Calu3 (cell line): ENCODE results near the gene CFAP90. TPM values are rescaled to one million over a fixed set of nuclear protein-coding genes. Genes with fewer than 3 reads are reported as not detected.

Experiments used
- BruUV-seq: library from RNA; stranded (reverse); fragments of 400-500 nt; replicated peaks from 2 replicates; lab custom pipeline; 2021; lab: Mats Ljungman, UMichigan
- CTCF ChIA-PET: fragments of 300-600 bp; sonication (Branson Sonifier 250); formaldehyde crosslinking; loops from one replicate; lab custom pipeline; 2022; ENCODE audit warnings: antibody characterized with exemption; lab: Charles Lee
- DNase-seq: peaks from one replicate; pipeline ENCODE4 v3.0.0; 2022
- H3K27ac Mint-ChIP-seq: one replicate; pipeline ENCODE4 v1.8.0; 2022; ENCODE audit warnings: mixed read lengths; ENCODE audit not compliant: unreplicated experiment
- H3K27me3 Mint-ChIP-seq: one replicate; pipeline ENCODE4 v1.8.0; 2022; ENCODE audit warnings: mixed read lengths; ENCODE audit not compliant: unreplicated experiment
- H3K36me3 Mint-ChIP-seq: one replicate; pipeline ENCODE4 v1.8.0; 2022; ENCODE audit warnings: mild to moderate bottlenecking, moderate library complexity, mixed read lengths; ENCODE audit not compliant: insufficient read depth, unreplicated experiment
- H3K4me1 Mint-ChIP-seq: one replicate; pipeline ENCODE4 v1.8.0; 2022; ENCODE audit warnings: mild to moderate bottlenecking, low read depth, mixed read lengths; ENCODE audit not compliant: unreplicated experiment
- H3K4me3 Mint-ChIP-seq: one replicate; pipeline ENCODE4 v1.8.0; 2022; ENCODE audit warnings: mild to moderate bottlenecking, low read depth, moderate library complexity, mixed read lengths; ENCODE audit not compliant: unreplicated experiment
- H3K9me3 Mint-ChIP-seq: one replicate; pipeline ENCODE4 v1.8.0; 2022; ENCODE audit warnings: low read depth, mixed read lengths; ENCODE audit not compliant: unreplicated experiment
- intact Hi-C: fragments of 100-400 bp; cut with micrococcal nuclease; formaldehyde crosslinking; loops from one replicate; pipeline ENCODE4 v1.10.0; 2022; ENCODE audit not compliant: unreplicated experiment
- total RNA-seq: library from RNA; stranded (reverse); gene quantifications from 2 replicates; pipeline ENCODE4 v1.2.3, GENCODE V29; 2022
- TF ChIP-seq, protein P1 (sequence below): fragments of 200-600 bp; IDR thresholded peaks from one replicate; pipeline ENCODE4 v1.8.0; 2022; ENCODE audit warnings: antibody characterized with exemption; ENCODE audit not compliant: unreplicated experiment

The CFAP90 gene
- total RNA-seq, 1 experiment from 2014 or later = not detected

DNA sequence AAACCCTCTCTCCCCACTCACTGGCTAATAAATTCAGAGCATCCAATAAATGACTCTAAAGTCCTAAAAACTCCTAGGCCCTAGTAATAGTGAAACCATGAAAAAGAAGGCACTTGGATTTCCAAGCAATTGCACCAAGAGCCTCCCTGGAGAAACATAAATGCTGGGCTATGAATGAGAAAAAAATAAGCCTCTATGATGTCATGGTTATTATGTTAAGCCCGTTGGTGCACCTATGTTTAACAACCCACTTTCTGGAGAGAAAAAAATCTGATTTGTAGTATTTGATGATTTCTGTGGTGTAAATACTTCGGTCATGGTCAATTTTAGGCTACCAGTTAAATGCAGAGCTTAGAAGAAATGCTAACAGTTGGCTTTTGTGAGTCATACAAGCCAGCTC lies 8.4 kb downstream of the CFAP90 start:
- Mint-ChIP-seq H3K4me1 (no peaks in the 10 kb centered on the region), H3K36me3 (no peaks in the 10 kb centered on the region), H3K4me3 (no peak overlapping the region), H3K27ac (no peak overlapping the region), H3K9me3 (peaks cover 6% of the 10 kb centered on the region), H3K27me3 (peaks cover 81% of the 10 kb centered on the region)
- no TSS peak for BruUV-seq
- CTCF ChIA-PET = no interaction called here
- DNase-seq = no peak
- intact Hi-C loops = no loop called here
- TF ChIP-seq, protein P1, sequence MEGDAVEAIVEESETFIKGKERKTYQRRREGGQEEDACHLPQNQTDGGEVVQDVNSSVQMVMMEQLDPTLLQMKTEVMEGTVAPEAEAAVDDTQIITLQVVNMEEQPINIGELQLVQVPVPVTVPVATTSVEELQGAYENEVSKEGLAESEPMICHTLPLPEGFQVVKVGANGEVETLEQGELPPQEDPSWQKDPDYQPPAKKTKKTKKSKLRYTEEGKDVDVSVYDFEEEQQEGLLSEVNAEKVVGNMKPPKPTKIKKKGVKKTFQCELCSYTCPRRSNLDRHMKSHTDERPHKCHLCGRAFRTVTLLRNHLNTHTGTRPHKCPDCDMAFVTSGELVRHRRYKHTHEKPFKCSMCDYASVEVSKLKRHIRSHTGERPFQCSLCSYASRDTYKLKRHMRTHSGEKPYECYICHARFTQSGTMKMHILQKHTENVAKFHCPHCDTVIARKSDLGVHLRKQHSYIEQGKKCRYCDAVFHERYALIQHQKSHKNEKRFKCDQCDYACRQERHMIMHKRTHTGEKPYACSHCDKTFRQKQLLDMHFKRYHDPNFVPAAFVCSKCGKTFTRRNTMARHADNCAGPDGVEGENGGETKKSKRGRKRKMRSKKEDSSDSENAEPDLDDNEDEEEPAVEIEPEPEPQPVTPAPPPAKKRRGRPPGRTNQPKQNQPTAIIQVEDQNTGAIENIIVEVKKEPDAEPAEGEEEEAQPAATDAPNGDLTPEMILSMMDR = no peak

DNA sequence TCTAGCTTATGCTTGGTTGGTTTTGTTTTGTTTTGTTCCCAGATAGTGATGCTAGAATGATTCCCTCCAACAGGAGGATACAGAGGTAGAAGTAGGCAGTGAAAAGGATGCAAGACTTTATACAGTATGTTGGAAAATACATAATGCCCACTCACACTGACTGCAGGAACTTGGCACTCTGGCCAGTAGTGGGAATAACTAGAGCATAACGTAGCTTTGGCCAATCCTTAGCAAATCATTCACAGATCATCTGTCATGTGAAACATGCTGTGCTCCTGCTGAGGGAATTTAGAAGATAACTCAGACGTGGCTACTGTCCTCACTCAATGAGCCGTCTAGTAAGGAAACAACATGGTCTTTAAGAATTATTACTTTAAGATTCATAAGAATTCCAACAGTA lies 13.5 kb downstream of the CFAP90 start:
- CTCF ChIA-PET = no interaction called here
- no peaks in the 10 kb centered on the region for H3K4me1 Mint-ChIP-seq
- no peak overlapping the region for H3K4me3 Mint-ChIP-seq
- no peak for DNase-seq
- no peak overlapping the region for H3K27ac Mint-ChIP-seq
- TF ChIP-seq, protein P1 = no peak
- peaks cover 58% of the 10 kb centered on the region for H3K27me3 Mint-ChIP-seq
- H3K36me3 Mint-ChIP-seq = no peaks in the 10 kb centered on the region
- intact Hi-C loops = no loop called here
- H3K9me3 Mint-ChIP-seq = peaks cover 6% of the 10 kb centered on the region
- no TSS peak for BruUV-seq

DNA sequence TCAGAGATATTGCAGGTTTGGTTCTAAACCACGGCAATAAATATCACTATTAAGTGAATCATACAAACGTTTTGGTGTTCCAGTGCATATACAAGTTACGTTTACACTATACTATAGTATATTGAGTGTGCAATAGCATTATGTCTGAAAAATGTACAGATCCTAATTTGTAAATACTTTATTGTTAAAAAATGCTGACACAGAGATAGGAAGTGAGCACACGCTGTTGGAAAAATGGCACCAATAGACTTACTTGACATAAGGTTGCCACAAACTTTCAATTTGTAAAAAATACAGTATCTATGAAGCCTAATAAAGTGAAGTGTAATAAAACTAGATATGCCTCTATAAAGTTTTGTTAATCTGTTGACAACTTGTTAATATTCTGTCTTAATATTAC lies 16.0 kb downstream of the CFAP90 start:
- Mint-ChIP-seq H3K27ac (no peak overlapping the region), H3K36me3 (no peaks in the 10 kb centered on the region)

DNA sequence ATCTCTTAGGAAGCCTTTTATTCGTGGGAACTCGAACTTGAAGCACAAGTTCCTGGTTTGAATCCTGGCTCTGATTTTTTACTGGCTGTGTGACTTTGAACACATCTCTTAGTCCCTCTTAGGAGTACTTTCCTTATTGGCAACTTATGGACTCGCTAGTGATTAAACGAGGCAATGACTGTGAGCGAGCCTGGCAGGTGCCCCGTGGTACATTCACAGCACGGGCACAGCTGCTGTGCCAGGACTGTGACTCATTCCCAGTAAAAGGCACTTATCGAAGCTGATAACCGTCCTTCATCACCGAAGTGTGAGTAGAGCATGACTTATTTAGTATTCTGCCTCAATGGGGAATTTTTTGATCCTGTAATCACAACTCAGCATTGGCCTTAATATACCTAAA lies 22.7 kb downstream of the CFAP90 start:
- H3K36me3 Mint-ChIP-seq = no peaks in the 10 kb centered on the region
- TF ChIP-seq, protein P1 = no peak
- H3K4me1 Mint-ChIP-seq = no peaks in the 10 kb centered on the region
- peaks cover 59% of the 10 kb centered on the region for H3K27me3 Mint-ChIP-seq
- H3K9me3 Mint-ChIP-seq = no peaks in the 10 kb centered on the region
- DNase-seq = no peak
- H3K27ac Mint-ChIP-seq = no peak overlapping the region
- no peak overlapping the region for H3K4me3 Mint-ChIP-seq
- no TSS peak for BruUV-seq
- CTCF ChIA-PET = no interaction called here
- intact Hi-C loops = no loop called here

More for the DNA sequence above, 16.0 kb downstream of the CFAP90 start:
- H3K9me3 Mint-ChIP-seq = no peaks in the 10 kb centered on the region
- no peak for DNase-seq
- no peaks in the 10 kb centered on the region for H3K4me1 Mint-ChIP-seq
- no peak overlapping the region for H3K4me3 Mint-ChIP-seq
- CTCF ChIA-PET = no interaction called here
- intact Hi-C loops = no loop called here
- BruUV-seq = no TSS peak
- peaks cover 56% of the 10 kb centered on the region for H3K27me3 Mint-ChIP-seq
- TF ChIP-seq, protein P1 = no peak
